WTC11 (cell line): ENCODE results near the gene CCDC185. TPM values are rescaled to one million over a fixed set of nuclear protein-coding genes. Genes with fewer than 3 reads are reported as not detected.
"Not testable (repeated sequence)": the region's sequence is repeated elsewhere in the genome, so short reads cannot be mapped to it uniquely, and the experiment has no call there.

Source experiments
- ATAC-seq: fragments of 200-7000 bp; cut with Tn5 transposase; 2 replicates; pipeline ENCODE4 v1.10.0; 2021; ENCODE audit warnings: mild to moderate bottlenecking, moderate library complexity
- CTCF ChIA-PET: fragments of 300-600 bp; sonication (Branson Sonifier 250); formaldehyde crosslinking; loops from one replicate; lab custom pipeline; 2021; ENCODE audit warnings: antibody characterized with exemption; lab: Charles Lee
- POLR2A ChIA-PET: fragments of 350-600 bp; sonication (Branson Sonifier 250); formaldehyde crosslinking; loops from one replicate; lab custom pipeline; 2021; ENCODE audit warnings: antibody characterized with exemption; lab: Charles Lee
- DNase-seq: peaks from one replicate; pipeline ENCODE4 v3.0.0; 2021; ENCODE audit warnings: low spot score
- H3K27ac Mint-ChIP-seq: 2 replicates; pipeline ENCODE4 v1.8.0; 2021; ENCODE audit warnings: mixed read lengths
- H3K27me3 Mint-ChIP-seq: 2 replicates; pipeline ENCODE4 v1.8.0; 2021; ENCODE audit warnings: low read depth, mild to moderate bottlenecking, moderate library complexity, mixed read lengths
- H3K36me3 Mint-ChIP-seq: 2 replicates; pipeline ENCODE4 v1.8.0; 2021; ENCODE audit warnings: mixed read lengths
- H3K4me1 Mint-ChIP-seq: 2 replicates; pipeline ENCODE4 v1.8.0; 2022; ENCODE audit warnings: mixed read lengths
- H3K4me3 Mint-ChIP-seq: 2 replicates; pipeline ENCODE4 v1.8.0; 2021; ENCODE audit warnings: mild to moderate bottlenecking, moderate library complexity, mixed read lengths
- H3K9me3 Mint-ChIP-seq: 2 replicates; pipeline ENCODE4 v1.8.0; 2021; ENCODE audit warnings: mixed read lengths
- ESRRA ChIP-seq: sonication (generic); formaldehyde crosslinking; IDR thresholded peaks from 2 replicates; pipeline ENCODE4 v1.8.1; 2022; ENCODE audit warnings: mild to moderate bottlenecking, missing genetic modification reagents, borderline replicate concordance
- FOXK1 ChIP-seq: sonication (generic); formaldehyde crosslinking; IDR thresholded peaks from 2 replicates; pipeline ENCODE4 v1.8.0; 2022; ENCODE audit warnings: mild to moderate bottlenecking, moderate library complexity, missing genetic modification reagents
- IRF2 ChIP-seq: sonication (generic); formaldehyde crosslinking; IDR thresholded peaks from 2 replicates; pipeline ENCODE4 v1.8.0; 2022; ENCODE audit warnings: low read depth, missing genetic modification reagents, borderline replicate concordance
- OVOL2 ChIP-seq: fragments of 250-450 bp; sonication (Bioruptor Pico); IDR thresholded peaks from 2 replicates; pipeline ENCODE4 v1.9.0; 2021; ENCODE audit warnings: mild to moderate bottlenecking, borderline replicate concordance
- total RNA-seq: library from RNA; stranded (reverse); gene quantifications from 3 replicates; pipeline ENCODE4 v1.2.3, GENCODE V29; 2021
- TF ChIP-seq, protein P1 (sequence below): sonication (generic); formaldehyde crosslinking; IDR thresholded peaks from 2 replicates; pipeline ENCODE4 v1.8.1; 2022; ENCODE audit warnings: mild to moderate bottlenecking, moderate library complexity, missing genetic modification reagents
- TF ChIP-seq, protein P2 (sequence below): fragments of 250-450 bp; sonication (Bioruptor Pico); IDR thresholded peaks from 2 replicates; pipeline ENCODE4 v1.9.0; 2021; ENCODE audit warnings: mild to moderate bottlenecking, borderline replicate concordance
- TF ChIP-seq, protein P3 (sequence below): sonication (generic); formaldehyde crosslinking; IDR thresholded peaks from 2 replicates; pipeline ENCODE4 v1.8.1; 2023; ENCODE audit warnings: mild to moderate bottlenecking, missing genetic modification reagents, moderate library complexity
- TF ChIP-seq, protein P4 (sequence below): sonication (generic); formaldehyde crosslinking; IDR thresholded peaks from 2 replicates; pipeline ENCODE4 v1.8.0; 2022; ENCODE audit warnings: missing genetic modification reagents
- TF ChIP-seq, protein P5 (sequence below): sonication (generic); formaldehyde crosslinking; IDR thresholded peaks from 2 replicates; pipeline ENCODE4 v1.8.0; 2023; ENCODE audit warnings: missing genetic modification reagents

Gene CCDC185
- total RNA-seq, 1 experiment from 2014 or later = not detected

- TF ChIP-seq OVOL2 (CRISPR knock-in tag) = no peak
Observed at GRCh38 chr1:223394242-223394641, 1.0 kb downstream of the CCDC185 start (continued).

- TF ChIP-seq, protein P1, sequence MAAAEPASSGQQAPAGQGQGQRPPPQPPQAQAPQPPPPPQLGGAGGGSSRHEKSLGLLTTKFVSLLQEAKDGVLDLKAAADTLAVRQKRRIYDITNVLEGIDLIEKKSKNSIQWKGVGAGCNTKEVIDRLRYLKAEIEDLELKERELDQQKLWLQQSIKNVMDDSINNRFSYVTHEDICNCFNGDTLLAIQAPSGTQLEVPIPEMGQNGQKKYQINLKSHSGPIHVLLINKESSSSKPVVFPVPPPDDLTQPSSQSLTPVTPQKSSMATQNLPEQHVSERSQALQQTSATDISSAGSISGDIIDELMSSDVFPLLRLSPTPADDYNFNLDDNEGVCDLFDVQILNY (CRISPR knock-in tag) = no peak
- TF ChIP-seq FOXK1 (CRISPR knock-in tag) = no peak
- TF ChIP-seq, protein P2, sequence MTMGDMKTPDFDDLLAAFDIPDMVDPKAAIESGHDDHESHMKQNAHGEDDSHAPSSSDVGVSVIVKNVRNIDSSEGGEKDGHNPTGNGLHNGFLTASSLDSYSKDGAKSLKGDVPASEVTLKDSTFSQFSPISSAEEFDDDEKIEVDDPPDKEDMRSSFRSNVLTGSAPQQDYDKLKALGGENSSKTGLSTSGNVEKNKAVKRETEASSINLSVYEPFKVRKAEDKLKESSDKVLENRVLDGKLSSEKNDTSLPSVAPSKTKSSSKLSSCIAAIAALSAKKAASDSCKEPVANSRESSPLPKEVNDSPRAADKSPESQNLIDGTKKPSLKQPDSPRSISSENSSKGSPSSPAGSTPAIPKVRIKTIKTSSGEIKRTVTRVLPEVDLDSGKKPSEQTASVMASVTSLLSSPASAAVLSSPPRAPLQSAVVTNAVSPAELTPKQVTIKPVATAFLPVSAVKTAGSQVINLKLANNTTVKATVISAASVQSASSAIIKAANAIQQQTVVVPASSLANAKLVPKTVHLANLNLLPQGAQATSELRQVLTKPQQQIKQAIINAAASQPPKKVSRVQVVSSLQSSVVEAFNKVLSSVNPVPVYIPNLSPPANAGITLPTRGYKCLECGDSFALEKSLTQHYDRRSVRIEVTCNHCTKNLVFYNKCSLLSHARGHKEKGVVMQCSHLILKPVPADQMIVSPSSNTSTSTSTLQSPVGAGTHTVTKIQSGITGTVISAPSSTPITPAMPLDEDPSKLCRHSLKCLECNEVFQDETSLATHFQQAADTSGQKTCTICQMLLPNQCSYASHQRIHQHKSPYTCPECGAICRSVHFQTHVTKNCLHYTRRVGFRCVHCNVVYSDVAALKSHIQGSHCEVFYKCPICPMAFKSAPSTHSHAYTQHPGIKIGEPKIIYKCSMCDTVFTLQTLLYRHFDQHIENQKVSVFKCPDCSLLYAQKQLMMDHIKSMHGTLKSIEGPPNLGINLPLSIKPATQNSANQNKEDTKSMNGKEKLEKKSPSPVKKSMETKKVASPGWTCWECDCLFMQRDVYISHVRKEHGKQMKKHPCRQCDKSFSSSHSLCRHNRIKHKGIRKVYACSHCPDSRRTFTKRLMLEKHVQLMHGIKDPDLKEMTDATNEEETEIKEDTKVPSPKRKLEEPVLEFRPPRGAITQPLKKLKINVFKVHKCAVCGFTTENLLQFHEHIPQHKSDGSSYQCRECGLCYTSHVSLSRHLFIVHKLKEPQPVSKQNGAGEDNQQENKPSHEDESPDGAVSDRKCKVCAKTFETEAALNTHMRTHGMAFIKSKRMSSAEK (CRISPR knock-in tag) = no peak
- TF ChIP-seq ESRRA = no peak
- TF ChIP-seq, protein P3, sequence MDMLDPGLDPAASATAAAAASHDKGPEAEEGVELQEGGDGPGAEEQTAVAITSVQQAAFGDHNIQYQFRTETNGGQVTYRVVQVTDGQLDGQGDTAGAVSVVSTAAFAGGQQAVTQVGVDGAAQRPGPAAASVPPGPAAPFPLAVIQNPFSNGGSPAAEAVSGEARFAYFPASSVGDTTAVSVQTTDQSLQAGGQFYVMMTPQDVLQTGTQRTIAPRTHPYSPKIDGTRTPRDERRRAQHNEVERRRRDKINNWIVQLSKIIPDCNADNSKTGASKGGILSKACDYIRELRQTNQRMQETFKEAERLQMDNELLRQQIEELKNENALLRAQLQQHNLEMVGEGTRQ = no peak
- Mint-ChIP-seq H3K4me3 (no peak overlapping the region), H3K27ac (no peak overlapping the region), H3K27me3 (peaks cover 43% of the 10 kb centered on the region), H3K9me3 (peaks cover 9% of the 10 kb centered on the region; the same call in 1 of the 2 replicates), H3K36me3 (peaks cover 11% of the 10 kb centered on the region), H3K4me1 (peaks cover 3% of the 10 kb centered on the region; the same call in 1 of the 2 replicates)
- no peak for DNase-seq
- CTCF ChIA-PET = interaction anchor here (0.9 to 1.6 kb wide), 3 partner anchors 31 to 234 kb away, joined by 3 to 7 read pairs (median 3); partner anchors contain the start of gene SUSD4
- no peak for ATAC-seq
- POLR2A ChIA-PET = interaction anchor here (1.2 kb wide), 1 partner anchor 219 kb away, joined by 3 read pairs; no protein-coding TSS in a partner anchor
Observed at GRCh38 chr1:223394706-223395105, 1.5 kb downstream of the CCDC185 start.

DNA sequence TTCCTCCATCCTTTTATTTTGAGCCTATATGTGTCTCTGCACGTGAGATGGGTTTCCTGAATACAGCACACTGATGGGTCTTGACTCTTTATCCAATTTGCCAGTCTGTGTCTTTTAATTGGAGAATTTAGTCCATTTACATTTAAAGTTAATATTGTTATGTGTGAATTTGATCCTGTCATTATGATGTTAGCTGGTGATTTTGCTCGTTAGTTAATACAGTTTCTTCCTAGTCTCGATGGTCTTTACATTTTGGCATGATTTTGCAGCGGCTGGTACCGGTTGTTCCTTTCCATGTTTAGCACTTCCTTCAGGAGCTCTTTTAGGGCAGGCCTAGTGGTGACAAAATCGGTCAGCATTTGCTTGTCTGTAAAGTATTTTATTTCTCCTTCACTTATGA lies 6.2 kb downstream of the CCDC185 start:
- CTCF ChIA-PET = not testable (repeated sequence)

DNA sequence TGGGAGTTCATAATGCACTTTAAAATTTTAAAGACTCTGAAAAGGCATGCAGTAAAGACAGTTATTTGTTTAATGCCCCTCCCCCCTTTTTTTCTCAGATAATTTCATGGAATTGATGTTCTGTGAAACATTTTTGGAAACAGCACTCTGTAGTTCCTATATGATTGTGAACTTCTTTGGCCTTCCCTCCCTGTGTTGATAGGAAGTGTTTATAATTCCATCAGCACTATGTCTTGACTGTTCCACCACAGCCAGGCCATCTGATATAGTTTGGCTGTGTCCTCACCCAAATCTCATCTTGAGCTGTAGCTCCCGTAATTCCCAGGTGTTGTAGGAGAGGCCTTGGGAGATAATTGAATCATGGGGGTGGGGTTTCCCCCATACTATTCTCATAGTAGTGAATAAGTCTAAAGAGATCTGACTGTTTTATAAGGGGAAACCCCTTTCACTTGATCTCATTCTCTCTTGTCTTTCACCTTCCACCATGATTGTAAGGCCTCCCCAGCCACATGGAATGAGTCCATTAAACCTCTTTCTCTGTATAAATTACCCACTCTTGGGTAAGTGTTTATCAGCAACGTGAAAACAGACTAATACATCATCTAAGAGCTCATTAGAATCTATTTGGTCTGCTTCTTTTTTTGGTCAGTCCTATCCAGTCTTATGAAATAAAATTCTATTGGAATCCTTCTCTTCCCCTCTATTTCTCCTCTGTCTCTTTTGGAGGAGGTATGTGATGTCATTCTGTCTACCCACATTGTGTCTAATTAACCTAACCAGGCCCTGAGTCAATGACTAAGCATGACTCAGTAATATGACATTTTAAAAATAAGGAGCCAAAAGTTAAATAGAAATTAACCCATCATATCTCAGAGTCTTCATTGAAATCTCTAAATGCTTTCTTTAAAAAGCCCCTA lies 8.9 kb downstream of the CCDC185 start:
- DNase-seq (no peak), ATAC-seq (no peak)
- peaks cover 10% of the 10 kb centered on the region for H3K4me1 Mint-ChIP-seq
- TF ChIP-seq IRF2 (CRISPR knock-in tag) = no peak
- TF ChIP-seq, protein P4, sequence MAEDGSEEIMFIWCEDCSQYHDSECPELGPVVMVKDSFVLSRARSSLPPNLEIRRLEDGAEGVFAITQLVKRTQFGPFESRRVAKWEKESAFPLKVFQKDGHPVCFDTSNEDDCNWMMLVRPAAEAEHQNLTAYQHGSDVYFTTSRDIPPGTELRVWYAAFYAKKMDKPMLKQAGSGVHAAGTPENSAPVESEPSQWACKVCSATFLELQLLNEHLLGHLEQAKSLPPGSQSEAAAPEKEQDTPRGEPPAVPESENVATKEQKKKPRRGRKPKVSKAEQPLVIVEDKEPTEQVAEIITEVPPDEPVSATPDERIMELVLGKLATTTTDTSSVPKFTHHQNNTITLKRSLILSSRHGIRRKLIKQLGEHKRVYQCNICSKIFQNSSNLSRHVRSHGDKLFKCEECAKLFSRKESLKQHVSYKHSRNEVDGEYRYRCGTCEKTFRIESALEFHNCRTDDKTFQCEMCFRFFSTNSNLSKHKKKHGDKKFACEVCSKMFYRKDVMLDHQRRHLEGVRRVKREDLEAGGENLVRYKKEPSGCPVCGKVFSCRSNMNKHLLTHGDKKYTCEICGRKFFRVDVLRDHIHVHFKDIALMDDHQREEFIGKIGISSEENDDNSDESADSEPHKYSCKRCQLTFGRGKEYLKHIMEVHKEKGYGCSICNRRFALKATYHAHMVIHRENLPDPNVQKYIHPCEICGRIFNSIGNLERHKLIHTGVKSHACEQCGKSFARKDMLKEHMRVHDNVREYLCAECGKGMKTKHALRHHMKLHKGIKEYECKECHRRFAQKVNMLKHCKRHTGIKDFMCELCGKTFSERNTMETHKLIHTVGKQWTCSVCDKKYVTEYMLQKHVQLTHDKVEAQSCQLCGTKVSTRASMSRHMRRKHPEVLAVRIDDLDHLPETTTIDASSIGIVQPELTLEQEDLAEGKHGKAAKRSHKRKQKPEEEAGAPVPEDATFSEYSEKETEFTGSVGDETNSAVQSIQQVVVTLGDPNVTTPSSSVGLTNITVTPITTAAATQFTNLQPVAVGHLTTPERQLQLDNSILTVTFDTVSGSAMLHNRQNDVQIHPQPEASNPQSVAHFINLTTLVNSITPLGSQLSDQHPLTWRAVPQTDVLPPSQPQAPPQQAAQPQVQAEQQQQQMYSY (CRISPR knock-in tag) = no peak
- TF ChIP-seq, protein P5, sequence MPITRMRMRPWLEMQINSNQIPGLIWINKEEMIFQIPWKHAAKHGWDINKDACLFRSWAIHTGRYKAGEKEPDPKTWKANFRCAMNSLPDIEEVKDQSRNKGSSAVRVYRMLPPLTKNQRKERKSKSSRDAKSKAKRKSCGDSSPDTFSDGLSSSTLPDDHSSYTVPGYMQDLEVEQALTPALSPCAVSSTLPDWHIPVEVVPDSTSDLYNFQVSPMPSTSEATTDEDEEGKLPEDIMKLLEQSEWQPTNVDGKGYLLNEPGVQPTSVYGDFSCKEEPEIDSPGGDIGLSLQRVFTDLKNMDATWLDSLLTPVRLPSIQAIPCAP (CRISPR knock-in tag) = no peak
- no peak overlapping the region for H3K27ac Mint-ChIP-seq
- ChIA-PET POLR2A (no interaction called here), CTCF (no interaction called here)
- peaks cover 7% of the 10 kb centered on the region for H3K36me3 Mint-ChIP-seq
- peaks cover 22% of the 10 kb centered on the region for H3K9me3 Mint-ChIP-seq
- H3K4me3 Mint-ChIP-seq = peak overlapping the region; percentile 15; the same call in 1 of the 2 replicates
- peaks cover 2% of the 10 kb centered on the region; the same call in 1 of the 2 replicates for H3K27me3 Mint-ChIP-seq

More for the DNA sequence above, 6.2 kb downstream of the CCDC185 start:
- DNase-seq, POLR2A ChIA-PET, H3K27me3 Mint-ChIP-seq, ATAC-seq, H3K27ac Mint-ChIP-seq, H3K4me3 Mint-ChIP-seq: not testable (repeated sequence)
- Mint-ChIP-seq H3K9me3 (peaks cover 25% of the 10 kb centered on the region), H3K36me3 (peaks cover 14% of the 10 kb centered on the region), H3K4me1 (peaks cover 10% of the 10 kb centered on the region)
